Measurements from ENCODE around the gene CCR8. TPM values are rescaled to one million over a fixed set of nuclear protein-coding genes. Genes with fewer than 3 reads are reported as not detected.

The CCR8 gene
- total RNA-seq, 1 experiment from 2014 or later = not detected

DNA sequence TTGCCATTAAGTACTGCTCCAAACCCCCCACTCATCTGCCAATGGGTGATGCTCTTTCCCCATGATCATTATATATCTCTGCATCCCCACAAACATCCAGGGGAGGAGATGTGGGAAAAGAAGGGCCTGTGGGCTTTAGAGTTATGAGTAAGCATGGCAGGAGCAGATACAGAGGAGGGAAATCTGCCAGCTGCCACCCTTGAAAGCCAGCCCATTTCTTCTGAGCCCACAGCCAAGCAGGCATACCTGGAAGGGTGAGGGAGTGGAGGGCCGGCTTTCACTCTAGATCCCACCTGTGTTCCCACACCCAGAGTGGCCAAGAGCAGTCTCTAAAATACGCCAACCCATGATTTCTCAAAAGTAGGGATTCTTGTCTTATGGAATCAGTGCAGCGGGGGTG is 51.9 kb downstream of the CCR8 start:
- intact Hi-C loops (cut with micrococcal nuclease; ENCODE audit: unreplicated experiment) = no loop called here
- no peak for TF ChIP-seq EZH2 (IDR thresholded peaks at IDR 0.05; ENCODE audit: low read depth)
- TF ChIP-seq CTCF (conservative IDR thresholded peaks at IDR 0.05) = no peak
- CTCF ChIA-PET = no interaction called here

More for the DNA sequence above, 51.9 kb downstream of the CCR8 start:
- no peak overlapping the region for H2AFZ ChIP-seq
- H3K4me1 ChIP-seq (replicated peaks; ENCODE audit: insufficient read depth) = peaks cover 18% of the 10 kb centered on the region
- peaks cover 18% of the 10 kb centered on the region for H4K20me1 ChIP-seq (ENCODE audit: insufficient read depth)
- H3K4me2 ChIP-seq = no peak overlapping the region
- H3K36me3 ChIP-seq (ENCODE audit: low read depth) = no peaks in the 10 kb centered on the region
- H3K27me3 ChIP-seq (ENCODE audit: insufficient read depth, low read depth) = no peaks in the 10 kb centered on the region
- H3K27ac ChIP-seq = no peak overlapping the region
- no peaks in the 10 kb centered on the region for H3K9me3 ChIP-seq (ENCODE audit: insufficient read depth, low read depth)
- H3K79me2 ChIP-seq (ENCODE audit: low read depth) = peaks cover 32% of the 10 kb centered on the region
- BruUV-seq (replicated peaks) = no TSS peak
- no peaks in the 10 kb centered on the region; the same call in 1 of the 2 replicates for H3F3A ChIP-seq (ENCODE audit: insufficient read depth, low read depth)
- no peak for DNase-seq
- POLR2A ChIA-PET (ENCODE audit: unreplicated experiment) = no interaction called here
- no peaks in the 10 kb centered on the region for H3K9me2 ChIP-seq (ENCODE audit: insufficient read depth)
- no peak overlapping the region for H3K4me3 ChIP-seq

Other genes with a start within 250 kb of the CCR8 start
- 43.4 and 44.4 TPM in 2 replicates for gene GORASP1, start 222.1 kb upstream of the CCR8 start, total RNA-seq (2021)
- 9.0 and 9.5 TPM in 2 replicates for gene TTC21A, start 222.0 kb upstream of the CCR8 start, total RNA-seq (2021)
- gene CSRNP1, start 176.1 kb upstream of the CCR8 start, total RNA-seq (2021) = 9.2 and 10.3 TPM in 2 replicates
- not detected in 2 replicates for gene XIRP1, start 137.1 kb upstream of the CCR8 start, total RNA-seq (2021)
- gene CX3CR1, start 49.7 kb upstream of the CCR8 start, total RNA-seq (2021) = not detected in 2 replicates
- gene SLC25A38, start 53.7 kb downstream of the CCR8 start, total RNA-seq (2021) = 22.0 and 25.6 TPM in 2 replicates
- gene RPSA, start 77.0 kb downstream of the CCR8 start, total RNA-seq (2021) = 1,544 and 1,775 TPM in 2 replicates
- not detected in 2 replicates for gene MOBP, start 138.0 kb downstream of the CCR8 start, total RNA-seq (2021)

Measured in PC-9 (cell line).